EH (cell line): Measurements from ENCODE around the gene ELOVL5.
"Not testable (repeated sequence)": the region's sequence is repeated elsewhere in the genome, so short reads cannot be mapped to it uniquely, and the experiment has no call there.

Experiments
- DNase-seq: peaks from one replicate; pipeline ENCODE4 v3.0.0-alpha.2; 2015; ENCODE audit warnings: low read depth

ELOVL5 gene

DNA sequence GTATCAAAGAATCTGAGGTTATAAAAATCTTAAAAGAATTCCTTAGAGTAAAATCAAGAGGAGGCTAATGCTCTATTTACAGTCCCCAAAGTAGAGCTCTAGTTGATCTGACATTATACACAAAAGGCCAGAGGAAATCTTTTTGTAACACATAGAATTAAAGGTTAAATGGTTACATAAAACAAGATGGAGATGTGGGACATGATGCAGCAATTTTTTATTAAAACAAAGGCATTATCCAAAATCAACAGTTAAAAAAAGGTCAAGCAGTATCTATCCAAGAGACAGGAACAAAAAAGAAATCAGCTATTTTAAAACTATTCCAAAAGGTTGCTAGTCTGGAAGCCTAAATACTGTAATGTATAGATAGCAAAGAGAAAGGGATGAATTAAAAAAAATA lies 20.4 kb downstream of the ELOVL5 start:
- DNase-seq = no peak

DNA sequence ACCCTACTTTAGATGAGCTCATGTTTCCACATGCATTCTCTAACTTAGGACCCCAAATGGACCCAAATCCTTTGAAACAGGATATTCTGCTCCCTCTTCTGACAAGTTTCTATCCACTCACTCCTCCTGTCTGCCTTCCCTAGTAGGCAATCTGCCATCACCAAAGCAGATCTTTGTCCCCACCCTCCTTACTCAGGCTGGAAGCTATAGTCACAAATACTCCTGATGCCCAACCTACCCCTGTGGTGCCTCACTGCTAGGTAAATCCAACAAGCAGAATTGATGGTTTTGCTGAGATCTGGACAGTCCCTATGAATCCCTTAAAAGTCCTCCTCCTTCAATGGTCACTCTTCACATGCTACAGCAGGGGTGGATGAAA lies 21.7 kb downstream of the ELOVL5 start:
- no peak for DNase-seq

DNA sequence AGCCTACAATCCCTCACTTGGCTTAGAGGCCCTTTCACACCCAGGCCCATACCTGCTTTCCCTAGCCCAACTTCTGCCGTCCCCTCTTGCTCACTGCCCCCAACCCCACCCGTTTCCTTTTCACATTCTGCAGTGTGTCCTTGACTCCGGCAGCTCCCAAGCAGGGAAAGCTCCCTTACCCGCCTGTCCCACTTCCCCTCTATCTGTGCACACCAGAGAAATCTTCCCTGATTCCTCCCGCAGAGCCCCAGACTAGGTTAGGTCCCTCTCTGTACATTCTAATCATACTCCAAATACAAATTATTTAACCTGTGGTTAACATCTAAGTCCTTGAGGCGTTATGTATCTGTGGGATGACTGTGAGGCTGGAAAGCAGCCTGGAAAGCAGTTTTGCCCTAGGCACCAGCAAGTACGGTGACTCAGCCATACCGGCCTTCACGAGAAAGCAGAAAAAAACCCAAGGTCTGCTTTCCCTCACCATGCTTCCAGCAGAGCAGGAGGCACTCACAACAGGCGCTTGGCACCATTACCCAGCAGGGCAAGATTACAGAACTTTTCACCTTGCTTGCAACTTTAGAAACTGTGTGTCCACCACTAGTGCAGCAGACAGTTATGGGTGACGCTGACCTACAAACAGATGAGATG lies 22.3 kb downstream of the ELOVL5 start:
- DNase-seq = peak; percentile 99

DNA sequence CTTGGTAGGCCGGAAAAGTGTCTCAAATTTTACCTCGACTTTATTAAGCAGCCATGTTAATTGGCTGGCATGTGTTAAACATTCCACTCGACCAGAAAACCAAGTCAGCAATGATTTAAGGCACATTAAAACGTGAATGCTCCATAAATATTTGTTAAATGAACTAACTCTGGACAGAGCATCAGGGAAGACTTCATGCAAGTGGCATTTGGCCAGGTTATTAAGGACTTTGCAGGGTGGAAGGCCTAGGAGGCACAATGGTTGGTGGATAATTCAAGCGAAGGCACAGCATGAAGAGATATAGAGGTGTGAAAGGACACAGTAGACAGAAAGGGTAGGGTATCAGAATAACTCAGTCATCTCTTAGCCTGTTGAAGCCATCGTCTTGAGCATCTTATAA lies 23.0 kb downstream of the ELOVL5 start:
- DNase-seq = peak; percentile 88

DNA sequence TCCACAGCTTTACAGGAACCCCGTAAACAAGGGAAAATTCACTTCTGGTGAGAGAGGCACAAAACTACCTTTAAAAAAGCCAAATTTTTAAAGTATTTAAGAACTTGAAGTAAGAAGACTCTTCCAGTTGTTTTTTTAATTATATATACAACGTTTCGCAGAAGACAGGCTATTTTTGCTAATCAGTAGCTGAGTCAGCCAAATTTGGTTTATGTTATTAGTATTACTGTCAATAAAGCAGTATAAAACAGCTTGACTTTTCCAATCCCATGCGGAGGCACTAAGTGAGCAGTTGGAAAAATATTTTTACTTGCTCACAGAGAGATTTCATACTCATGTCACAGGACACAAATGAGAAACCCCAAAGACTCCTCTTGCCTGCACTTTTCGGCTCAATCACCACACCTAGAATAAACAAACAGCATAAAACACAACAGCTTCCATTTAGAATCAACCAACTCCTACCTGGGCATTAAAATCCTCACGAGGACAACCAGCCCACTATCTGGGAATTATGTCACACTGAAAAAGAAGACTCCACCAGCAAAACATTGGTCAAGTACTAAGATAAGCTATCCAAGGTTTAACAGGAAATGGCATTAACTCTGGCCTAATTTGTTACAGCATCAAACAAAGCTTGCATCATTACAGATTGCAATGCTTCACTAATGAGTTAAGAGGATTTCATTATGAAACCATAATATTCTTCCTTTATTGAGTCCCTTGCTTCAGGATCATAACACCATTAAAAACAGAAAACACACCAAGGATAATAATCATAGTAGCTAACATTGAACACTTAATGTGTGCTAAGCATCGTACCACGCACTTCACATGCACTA lies 26.3 kb downstream of the ELOVL5 start:
- peak; percentile 43 for DNase-seq

DNA sequence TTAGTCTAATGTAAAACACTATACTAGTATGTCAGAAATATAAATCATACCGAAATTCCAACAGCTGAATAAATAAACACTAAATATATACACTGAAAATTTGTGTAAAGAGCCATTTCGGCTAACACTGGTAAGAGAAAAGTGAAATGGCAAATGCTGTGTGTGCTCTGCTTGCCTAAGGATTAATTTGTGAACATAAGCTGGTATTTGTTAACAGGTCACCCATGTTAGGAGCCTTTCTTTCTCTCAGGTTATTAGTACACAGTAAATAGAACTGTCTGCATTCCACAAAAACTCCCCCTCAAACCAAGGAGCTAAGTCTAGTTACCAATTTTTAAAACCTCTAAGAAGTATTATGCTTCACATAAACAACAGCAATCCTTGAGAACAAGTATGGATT lies 27.0 kb downstream of the ELOVL5 start:
- DNase-seq = no peak

DNA sequence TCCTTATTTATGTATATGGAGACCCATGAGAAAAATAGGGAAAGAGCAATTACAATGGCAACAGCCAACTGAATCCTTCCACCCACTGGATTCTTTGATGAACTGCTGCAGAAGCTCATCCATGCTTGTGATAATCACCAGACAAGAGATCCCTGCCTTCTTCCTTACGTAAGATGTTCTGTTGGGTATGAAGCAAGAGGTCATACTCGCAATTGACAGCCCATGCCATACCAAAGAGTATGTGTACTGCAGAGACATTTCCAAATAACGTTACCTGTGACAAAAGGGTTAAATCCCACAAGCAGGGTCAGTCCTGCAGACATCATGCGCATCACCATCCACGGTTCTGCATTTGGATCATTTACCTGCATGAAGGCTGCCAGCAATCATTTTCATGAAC lies 27.8 kb downstream of the ELOVL5 start:
- no peak for DNase-seq

DNA sequence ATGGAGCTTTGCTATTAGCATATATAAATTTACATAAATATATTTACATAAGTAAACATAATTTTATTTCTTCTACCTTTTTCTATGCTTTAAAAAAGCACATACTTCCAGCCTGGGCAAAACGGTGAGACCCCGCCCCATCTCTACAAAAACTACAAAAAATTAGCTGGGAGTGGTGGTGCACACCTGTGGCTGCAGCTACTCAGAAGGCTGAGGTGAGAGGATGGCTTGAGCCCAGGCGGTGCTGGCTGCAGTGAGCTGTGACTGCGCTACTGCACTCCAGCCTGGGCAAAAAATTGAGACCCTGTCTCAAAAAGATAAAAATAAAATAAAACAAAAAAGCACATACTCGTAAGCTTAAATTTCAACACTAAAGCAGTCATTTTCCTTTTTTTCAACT lies 30.3 kb downstream of the ELOVL5 start:
- no peak for DNase-seq

DNA sequence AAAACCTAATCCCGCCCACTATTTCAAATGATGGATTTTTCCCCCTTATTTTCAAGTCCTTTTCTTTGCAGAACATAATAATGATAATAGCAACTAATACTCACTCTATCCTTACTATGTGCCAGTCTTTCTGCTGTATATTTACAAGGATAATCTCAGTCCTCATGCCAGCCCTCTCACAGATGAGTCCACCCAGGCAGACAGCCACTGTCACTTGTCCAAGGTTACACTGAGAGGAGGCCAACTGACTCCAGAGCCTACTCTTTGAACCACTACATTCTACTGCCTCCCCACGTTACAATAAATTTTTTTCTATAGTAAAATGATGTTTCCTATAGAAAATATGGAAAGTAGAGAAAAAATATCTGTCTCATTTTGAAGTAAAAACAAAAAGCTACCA lies 30.9 kb downstream of the ELOVL5 start:
- no peak for DNase-seq

DNA sequence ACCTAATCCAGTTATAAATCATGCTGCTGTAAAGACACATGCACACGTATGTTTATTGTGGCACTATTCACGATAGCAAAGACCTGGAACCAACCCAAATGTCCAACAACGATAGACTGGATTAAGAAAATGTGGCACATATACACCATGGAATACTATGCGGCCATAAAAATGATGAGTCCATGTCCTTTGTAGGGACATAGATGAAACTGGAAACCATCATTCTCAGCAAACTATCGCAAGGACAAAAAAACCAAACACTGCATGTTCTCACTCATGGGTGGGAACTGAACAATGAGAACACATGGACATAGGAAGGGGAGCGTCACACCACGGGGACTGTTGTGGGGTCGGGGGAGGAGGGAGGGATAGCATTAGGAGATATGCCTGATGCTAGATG lies 31.5 kb downstream of the ELOVL5 start:
- DNase-seq = not testable (repeated sequence)

DNA sequence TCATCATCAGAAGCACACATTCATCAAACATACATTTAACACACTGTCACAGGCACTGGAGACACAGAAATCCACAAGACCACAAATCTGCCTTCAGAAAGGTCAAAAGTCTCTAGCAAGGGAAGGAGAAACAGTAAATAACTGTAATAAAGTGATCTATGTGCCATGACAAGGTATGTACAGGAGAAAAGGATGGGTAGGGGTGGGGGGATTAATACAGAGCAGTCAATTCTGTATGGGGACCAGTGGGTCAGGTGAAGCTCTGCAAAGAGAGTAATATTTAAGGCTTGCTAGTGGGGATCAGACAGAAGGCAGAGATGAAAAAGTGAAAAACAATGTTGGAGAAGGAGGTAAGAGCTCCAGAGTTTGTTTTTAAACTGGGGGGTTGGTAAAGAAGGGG lies 32.6 kb downstream of the ELOVL5 start:
- DNase-seq = no peak

DNA sequence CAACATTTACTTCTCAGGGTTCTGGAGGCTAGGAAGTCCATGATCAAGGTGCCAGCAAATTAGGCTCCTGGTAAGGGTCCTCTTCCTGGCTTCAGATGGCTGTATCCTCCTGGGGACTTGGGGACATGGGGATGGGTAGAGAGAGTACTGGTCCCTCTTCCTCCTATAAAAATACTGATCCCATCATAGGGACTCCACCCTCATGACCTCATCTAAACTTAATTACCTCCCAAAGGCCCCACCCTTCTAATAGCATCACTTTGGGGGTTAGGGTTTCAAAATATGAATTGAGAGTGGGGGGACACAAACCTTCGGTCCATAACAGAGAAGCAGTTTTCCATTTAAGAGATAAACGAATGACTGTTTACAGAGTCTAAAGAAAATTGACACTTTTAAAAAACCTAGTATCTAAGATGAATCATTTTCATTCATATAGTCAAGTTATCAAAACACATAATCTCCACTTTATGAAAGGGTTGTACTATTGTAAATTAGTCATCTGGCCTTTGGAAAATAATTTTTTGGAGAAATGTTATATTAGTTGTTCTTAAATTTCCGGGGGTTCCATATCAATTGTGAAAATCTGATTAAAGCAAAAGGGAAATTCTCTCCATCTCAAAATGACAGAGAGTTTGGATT lies 33.5 kb downstream of the ELOVL5 start:
- DNase-seq = no peak

DNA sequence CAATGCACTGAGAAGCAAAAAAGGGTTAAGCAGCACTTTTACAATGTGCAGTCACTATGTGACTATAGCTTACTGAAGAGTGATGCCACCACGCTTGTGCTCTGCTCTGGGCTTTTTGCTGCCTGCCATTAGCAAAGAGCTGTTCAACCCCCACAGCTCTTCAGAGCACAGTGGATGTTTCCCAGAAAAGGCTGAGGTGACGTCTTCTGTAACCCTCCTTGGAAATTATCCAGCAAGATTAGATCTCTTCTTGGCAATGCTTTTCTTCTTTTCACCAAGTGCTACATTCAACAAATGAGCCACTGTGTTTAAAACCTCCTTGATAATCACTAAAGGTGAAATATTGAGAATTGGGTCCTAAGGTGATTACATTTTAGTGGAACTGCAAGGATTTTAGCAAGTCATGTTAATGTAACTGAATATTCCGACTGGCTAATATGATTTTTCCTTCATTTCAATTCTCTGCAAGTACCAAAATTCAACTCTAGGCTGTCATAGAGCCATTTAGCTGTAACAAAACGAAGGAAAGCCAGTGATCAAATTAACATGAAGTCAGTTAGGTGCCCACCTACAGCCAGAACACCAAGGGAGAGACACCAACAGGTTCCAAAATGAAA lies 34.9 kb downstream of the ELOVL5 start:
- DNase-seq = peak; percentile 75

DNA sequence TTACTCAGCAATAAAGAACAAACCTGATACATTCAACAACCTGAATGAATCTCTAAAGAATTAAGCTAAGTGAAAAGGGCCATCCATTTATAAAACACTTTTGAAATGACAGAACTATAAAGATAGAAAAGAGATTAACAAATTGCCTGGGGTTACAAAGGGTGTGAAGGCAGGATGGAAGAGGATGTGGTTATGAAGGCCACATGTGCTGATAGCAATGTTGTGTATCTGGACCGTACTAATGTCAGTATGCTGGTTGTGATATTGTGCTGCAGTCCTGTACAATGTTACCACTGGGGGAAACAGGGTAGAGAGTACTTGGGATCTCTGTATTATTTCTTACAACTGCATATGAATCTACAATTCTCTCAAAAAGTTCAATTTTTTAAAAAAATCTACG lies 36.4 kb downstream of the ELOVL5 start:
- peak; percentile 42 for DNase-seq

DNA sequence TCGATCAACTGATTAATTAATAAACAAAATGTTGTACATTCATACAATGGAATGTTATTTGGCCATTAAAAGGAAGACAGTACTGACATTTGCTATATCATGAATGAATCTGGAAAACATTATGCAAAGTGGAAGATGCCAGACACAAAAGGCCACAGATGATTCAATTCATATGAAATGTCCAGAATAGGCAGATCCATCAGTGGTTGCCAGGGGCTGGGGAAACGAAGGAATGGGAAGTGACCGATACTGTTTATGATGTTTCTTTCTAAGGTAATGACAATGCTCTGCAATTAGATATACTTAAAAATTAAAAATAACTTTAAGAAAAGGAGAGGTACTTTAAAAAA lies 37.2 kb downstream of the ELOVL5 start:
- DNase-seq = peak; percentile 71

DNA sequence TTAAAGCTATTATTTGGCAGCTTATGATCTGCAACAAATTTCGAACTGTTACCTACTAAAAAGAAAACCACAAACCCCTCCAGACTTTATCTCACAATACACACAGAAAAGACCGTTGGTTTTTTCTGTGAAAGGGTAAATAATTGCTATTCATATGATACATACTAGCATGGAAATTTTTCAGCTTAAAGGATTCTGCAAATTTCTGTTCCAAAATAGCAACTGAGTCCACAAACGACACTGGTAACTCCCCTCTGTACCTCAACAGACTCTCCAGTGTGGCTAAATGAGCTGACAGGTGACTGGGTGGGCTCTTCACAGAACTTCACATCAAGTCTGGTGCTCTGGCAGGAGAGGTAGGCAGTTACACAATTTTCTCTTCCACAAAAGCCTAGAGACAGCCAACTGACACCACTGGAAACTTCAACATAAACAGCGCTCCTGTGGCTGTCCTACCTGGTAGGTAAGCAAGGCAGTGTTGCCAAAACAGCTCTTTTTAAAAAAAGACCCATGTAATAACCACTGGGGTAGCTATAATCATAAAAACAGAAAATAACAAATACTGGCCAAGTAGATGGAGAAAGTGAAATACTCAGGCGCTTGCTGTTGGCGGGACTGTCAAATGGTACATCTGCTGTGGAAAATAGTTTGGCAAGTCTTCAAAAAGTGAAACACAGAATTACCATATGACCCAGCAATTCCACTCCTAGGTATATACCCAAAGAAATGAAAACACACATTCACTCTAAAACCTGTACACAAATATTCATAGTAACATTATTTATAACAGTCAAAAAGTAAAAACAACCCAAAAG lies 37.8 kb downstream of the ELOVL5 start:
- DNase-seq = no peak

DNA sequence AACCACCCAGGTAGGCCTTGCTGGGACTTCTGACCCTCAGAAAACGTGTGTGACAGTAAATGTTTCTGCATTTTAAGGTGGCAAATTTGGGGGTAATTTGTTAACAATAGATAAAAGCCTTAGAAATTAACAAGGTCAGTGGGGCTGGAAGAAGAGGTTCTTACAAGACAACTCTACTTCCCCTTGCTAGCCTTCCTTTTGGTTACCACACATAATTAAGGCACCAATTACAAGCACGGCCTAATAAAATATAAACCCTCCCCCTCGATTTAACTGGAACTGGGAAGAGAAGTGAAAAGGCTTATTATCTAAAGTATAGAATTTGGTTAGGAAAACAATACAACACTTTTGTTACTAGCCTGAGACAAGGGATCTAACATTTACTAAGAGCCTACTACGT lies 38.8 kb downstream of the ELOVL5 start:
- no peak for DNase-seq

DNA sequence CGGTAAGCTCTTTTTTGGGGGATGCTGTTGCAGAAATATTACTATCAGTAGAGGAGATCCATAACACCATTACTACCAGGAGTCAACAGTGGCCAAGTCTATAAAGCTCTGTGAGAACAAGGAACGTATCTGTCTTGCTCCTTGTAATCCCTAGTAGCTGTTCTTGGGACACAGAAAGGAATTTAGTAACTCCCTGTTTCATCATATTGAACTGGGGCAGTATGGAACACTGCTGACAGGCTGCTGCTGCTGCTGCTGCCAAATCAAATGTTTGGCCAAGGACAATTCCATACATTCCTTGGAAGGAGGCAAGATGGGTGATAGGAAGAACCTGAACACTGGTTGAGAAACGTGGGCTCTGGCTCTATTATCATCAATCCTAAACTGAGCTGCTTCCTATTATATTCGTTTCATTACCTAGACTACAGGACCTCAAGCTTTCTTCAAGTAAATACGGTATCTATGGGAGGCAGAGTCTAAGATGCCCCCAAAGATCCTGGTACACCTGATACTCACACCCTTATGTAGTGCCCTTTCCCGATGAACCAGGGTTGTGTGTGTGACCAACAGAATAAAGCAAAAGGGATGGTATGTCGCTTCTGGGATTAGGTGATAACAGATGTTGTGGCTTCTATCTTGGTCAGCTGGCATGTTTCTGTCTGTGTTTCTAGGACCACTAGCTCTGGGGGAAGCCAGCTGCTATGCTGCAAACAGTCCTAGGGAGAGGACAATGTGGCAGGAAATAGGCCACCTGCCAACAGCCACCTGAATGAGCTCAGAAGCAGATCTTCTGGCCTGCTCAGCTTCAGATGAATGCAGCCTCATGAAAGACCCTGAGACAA lies 39.5 kb downstream of the ELOVL5 start:
- DNase-seq = peak; percentile 82

DNA sequence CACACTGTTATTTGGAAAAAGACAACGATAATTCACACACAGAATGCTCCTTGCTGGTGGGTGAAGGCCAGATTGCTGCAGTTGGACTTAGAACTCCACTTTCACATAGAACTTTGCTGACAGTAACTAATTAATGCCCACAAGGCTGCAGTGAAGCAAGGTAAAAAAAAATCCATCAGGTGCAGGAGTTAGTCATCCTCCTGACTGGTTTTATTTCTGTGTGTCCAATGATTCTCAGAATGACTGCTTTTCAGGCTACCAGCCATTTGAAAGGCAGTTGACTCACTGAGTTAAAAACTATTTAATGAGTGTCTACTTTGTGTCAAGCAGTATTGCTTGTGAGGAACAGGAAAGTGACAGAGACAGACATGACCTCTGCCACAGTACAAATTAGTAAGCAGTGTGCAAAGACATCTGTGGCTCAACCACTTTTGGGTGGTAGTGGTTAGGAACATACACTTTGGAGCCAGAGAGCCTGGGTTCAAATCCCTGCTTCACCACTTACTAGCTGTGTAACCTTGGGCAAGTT lies 41.9 kb downstream of the ELOVL5 start:
- peak; percentile 54 for DNase-seq

DNA sequence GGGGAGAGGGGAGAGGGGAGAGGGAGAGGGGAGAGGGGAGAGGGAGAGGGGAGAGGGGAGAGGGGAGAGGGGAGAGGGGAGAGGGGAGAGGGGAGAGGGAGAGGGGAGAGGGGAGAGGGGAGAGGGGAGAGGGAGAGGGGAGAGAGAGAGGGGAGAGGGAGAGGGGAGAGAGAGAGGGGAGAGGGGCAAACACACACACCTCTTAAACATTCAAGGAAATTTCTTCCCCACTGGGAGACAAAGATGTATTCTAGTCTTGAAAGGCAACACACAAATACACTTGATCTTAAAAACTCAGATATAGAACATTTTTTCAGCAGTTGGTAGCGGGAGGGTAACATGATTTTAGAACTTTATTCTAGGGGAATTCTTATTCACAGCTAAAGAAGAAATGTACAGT lies 42.5 kb downstream of the ELOVL5 start:
- DNase-seq = not testable (repeated sequence)

DNA sequence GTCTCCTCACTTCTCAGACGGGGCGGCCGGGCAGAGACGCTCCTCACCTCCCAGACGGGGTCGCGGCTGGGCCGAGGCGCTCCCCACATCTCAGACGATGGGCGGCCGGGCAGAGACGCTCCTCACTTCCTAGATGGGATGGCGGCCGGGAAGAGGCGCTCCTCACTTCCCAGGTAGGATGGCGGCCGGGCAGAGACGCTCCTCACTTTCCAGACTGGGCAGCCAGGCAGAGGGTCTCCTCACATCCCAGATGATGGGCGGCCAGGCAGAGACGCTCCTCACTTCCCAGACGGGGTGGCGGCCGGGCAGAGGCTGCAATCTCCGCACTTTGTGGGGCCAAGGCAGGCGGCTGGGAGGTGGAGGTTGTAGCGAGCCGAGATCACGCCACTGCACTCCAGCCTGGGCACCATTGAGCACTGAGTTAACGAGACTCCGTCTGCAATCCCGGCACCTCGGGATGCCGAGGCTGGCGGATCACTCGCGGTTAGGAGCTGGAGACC lies 43.2 kb downstream of the ELOVL5 start:
- DNase-seq = not testable (repeated sequence)
